Activated T-helper 1 cell treated with anti-CD3 and anti-CD28 coated beads, Interleukin-12 subunit alpha, Interleukin-12 subunit beta, Interleukin-2, Interleukin-4 antibody, amounts not matched to agents 30 ng/mL and 10 ng/mL and 1 ng/mL, durations not matched to agents 14 hours and 24 hours and 36 hours (primary cell): ENCODE data around the gene C3orf18. TPM values are rescaled to one million over a fixed set of nuclear protein-coding genes. Genes with fewer than 3 reads are reported as not detected.

Experiments
- DNase-seq: peaks from one replicate; pipeline ENCODE4 v3.0.0; 2021; ENCODE audit warnings: low spot score
- H3K27ac Mint-ChIP-seq: one replicate; pipeline ENCODE4 v1.8.0; 2021; ENCODE audit warnings: mild to moderate bottlenecking, mixed read lengths
- H3K27me3 Mint-ChIP-seq: one replicate; pipeline ENCODE4 v1.8.0; 2022; ENCODE audit warnings: mild to moderate bottlenecking, moderate library complexity, mixed read lengths; ENCODE audit not compliant: insufficient read depth
- H3K36me3 Mint-ChIP-seq: one replicate; pipeline ENCODE4 v1.8.0; 2021; ENCODE audit warnings: low read depth, mixed read lengths
- H3K4me1 Mint-ChIP-seq: one replicate; pipeline ENCODE4 v1.8.0; 2021; ENCODE audit warnings: low read depth, mixed read lengths
- H3K4me3 Mint-ChIP-seq: one replicate; pipeline ENCODE4 v1.8.0; 2021; ENCODE audit warnings: mild to moderate bottlenecking, moderate library complexity, mixed read lengths
- H3K9me3 Mint-ChIP-seq: one replicate; pipeline ENCODE4 v1.8.0; 2021; ENCODE audit warnings: mixed read lengths
- intact Hi-C: fragments of 100-400 bp; cut with micrococcal nuclease; formaldehyde crosslinking; loops from one replicate; pipeline ENCODE4 v1.15.1; 2024
- total RNA-seq: library from RNA; stranded (reverse); gene quantifications from 2 replicates; pipeline ENCODE4 v1.2.3, GENCODE V29; 2022

C3orf18 gene
- total RNA-seq, 1 donor from 2014 or later = 21.9 TPM

- no peak overlapping the region for H3K27ac Mint-ChIP-seq
- intact Hi-C loops = no loop called here
Observed at GRCh38 chr3:50551054-50551659, 16.4 kb downstream of the C3orf18 start.

GRCh38 chr3:50550079-50550736 lies 17.3 kb downstream of the C3orf18 start:
- H3K9me3 Mint-ChIP-seq = no peaks in the 10 kb centered on the region
- no peak overlapping the region for H3K27ac Mint-ChIP-seq
- H3K27me3 Mint-ChIP-seq = peaks cover under 1% of the 10 kb centered on the region
- intact Hi-C loops = loop anchor here (1.0 kb wide), 2 partner anchors 31 to 114 kb away; no protein-coding TSS in a partner anchor
- H3K4me3 Mint-ChIP-seq = no peak overlapping the region
- H3K36me3 Mint-ChIP-seq = no peaks in the 10 kb centered on the region
- DNase-seq = peak; percentile 49
- H3K4me1 Mint-ChIP-seq = no peaks in the 10 kb centered on the region

More at GRCh38 chr3:50551054-50551659, 16.4 kb downstream of the C3orf18 start:
- Mint-ChIP-seq H3K4me1 (no peaks in the 10 kb centered on the region), H3K27me3 (no peaks in the 10 kb centered on the region), H3K4me3 (no peak overlapping the region), H3K9me3 (no peaks in the 10 kb centered on the region), H3K36me3 (no peaks in the 10 kb centered on the region)
- DNase-seq = no peak

GRCh38 chr3:50549226-50549625 lies 18.3 kb downstream of the C3orf18 start:
- no peak overlapping the region for H3K27ac Mint-ChIP-seq
- intact Hi-C loops = no loop called here
- no peaks in the 10 kb centered on the region for H3K9me3 Mint-ChIP-seq
- DNase-seq = no peak
- no peaks in the 10 kb centered on the region for H3K36me3 Mint-ChIP-seq
- H3K4me1 Mint-ChIP-seq = no peaks in the 10 kb centered on the region
- H3K4me3 Mint-ChIP-seq = no peak overlapping the region
- peaks cover 6% of the 10 kb centered on the region for H3K27me3 Mint-ChIP-seq

GRCh38 chr3:50545781-50546180 lies 21.8 kb downstream of the C3orf18 start:
- Mint-ChIP-seq H3K27me3 (peaks cover 6% of the 10 kb centered on the region), H3K4me3 (no peak overlapping the region), H3K9me3 (no peaks in the 10 kb centered on the region), H3K36me3 (no peaks in the 10 kb centered on the region), H3K27ac (no peak overlapping the region), H3K4me1 (no peaks in the 10 kb centered on the region)
- no peak for DNase-seq
- intact Hi-C loops = no loop called here

- intact Hi-C loops = loop anchor here (1.0 to 5.0 kb wide), 6 partner anchors 16 to 195 kb away; no protein-coding TSS in a partner anchor
- H3K27ac Mint-ChIP-seq = no peak overlapping the region
- no peaks in the 10 kb centered on the region for H3K36me3 Mint-ChIP-seq
- H3K4me1 Mint-ChIP-seq = no peaks in the 10 kb centered on the region
- no peaks in the 10 kb centered on the region for H3K9me3 Mint-ChIP-seq
- no peak overlapping the region for H3K4me3 Mint-ChIP-seq
- peak; percentile 28 for DNase-seq
- H3K27me3 Mint-ChIP-seq = peaks cover 19% of the 10 kb centered on the region
Observed at GRCh38 chr3:50542177-50543034, 25.1 kb downstream of the C3orf18 start.

- H3K4me1 Mint-ChIP-seq = no peaks in the 10 kb centered on the region
- H3K27ac Mint-ChIP-seq = no peak overlapping the region
- H3K9me3 Mint-ChIP-seq = no peaks in the 10 kb centered on the region
- DNase-seq = no peak
- H3K36me3 Mint-ChIP-seq = no peaks in the 10 kb centered on the region
- intact Hi-C loops = loop anchor here (5.0 kb wide), 1 partner anchor 172 kb away; no protein-coding TSS in a partner anchor
- peaks cover 20% of the 10 kb centered on the region for H3K27me3 Mint-ChIP-seq
- H3K4me3 Mint-ChIP-seq = no peak overlapping the region
Observed at GRCh38 chr3:50539356-50540286, 27.9 kb downstream of the C3orf18 start.

GRCh38 chr3:50537421-50538129 lies 30.0 kb downstream of the C3orf18 start:
- Mint-ChIP-seq H3K27ac (no peak overlapping the region), H3K36me3 (no peaks in the 10 kb centered on the region), H3K4me3 (no peak overlapping the region), H3K4me1 (no peaks in the 10 kb centered on the region), H3K27me3 (peaks cover 32% of the 10 kb centered on the region), H3K9me3 (no peaks in the 10 kb centered on the region)
- DNase-seq = no peak
- intact Hi-C loops = no loop called here

- DNase-seq = no peak
- no peak overlapping the region for H3K4me3 Mint-ChIP-seq
- no peak overlapping the region for H3K27ac Mint-ChIP-seq
- H3K36me3 Mint-ChIP-seq = no peaks in the 10 kb centered on the region
- no peaks in the 10 kb centered on the region for H3K9me3 Mint-ChIP-seq
- intact Hi-C loops = no loop called here
- H3K4me1 Mint-ChIP-seq = no peaks in the 10 kb centered on the region
- peaks cover 40% of the 10 kb centered on the region for H3K27me3 Mint-ChIP-seq
Observed at GRCh38 chr3:50536471-50537180, 30.9 kb downstream of the C3orf18 start.

GRCh38 chr3:50534681-50535330 lies 32.7 kb downstream of the C3orf18 start:
- H3K36me3 Mint-ChIP-seq = no peaks in the 10 kb centered on the region
- H3K4me3 Mint-ChIP-seq = no peak overlapping the region
- H3K9me3 Mint-ChIP-seq = no peaks in the 10 kb centered on the region
- H3K27ac Mint-ChIP-seq = no peak overlapping the region
- DNase-seq = no peak
- no peaks in the 10 kb centered on the region for H3K4me1 Mint-ChIP-seq
- peaks cover 52% of the 10 kb centered on the region for H3K27me3 Mint-ChIP-seq
- intact Hi-C loops = no loop called here

GRCh38 chr3:50533807-50534461 lies 33.6 kb downstream of the C3orf18 start:
- H3K27ac Mint-ChIP-seq = no peak overlapping the region
- intact Hi-C loops = no loop called here
- no peak for DNase-seq
- no peaks in the 10 kb centered on the region for H3K36me3 Mint-ChIP-seq
- no peak overlapping the region for H3K4me3 Mint-ChIP-seq
- H3K4me1 Mint-ChIP-seq = no peaks in the 10 kb centered on the region
- H3K27me3 Mint-ChIP-seq = peaks cover 54% of the 10 kb centered on the region
- H3K9me3 Mint-ChIP-seq = no peaks in the 10 kb centered on the region

GRCh38 chr3:50533316-50533715 lies 34.2 kb downstream of the C3orf18 start:
- Mint-ChIP-seq H3K27me3 (peaks cover 55% of the 10 kb centered on the region), H3K4me3 (no peak overlapping the region), H3K27ac (no peak overlapping the region), H3K4me1 (no peaks in the 10 kb centered on the region), H3K36me3 (no peaks in the 10 kb centered on the region), H3K9me3 (no peaks in the 10 kb centered on the region)
- intact Hi-C loops = no loop called here
- DNase-seq = no peak
